SK-N-SH (cell line): ENCODE results near the gene RAPGEF6. TPM values are rescaled to one million over a fixed set of nuclear protein-coding genes. Genes with fewer than 3 reads are reported as not detected.

Experiments used
- ELF1 ChIP-seq: IDR thresholded peaks from 2 replicates; pipeline ENCODE4 v1.4.0; 2012
- EP300 ChIP-seq, 2 experiments: IDR thresholded peaks; 2 replicates each; pipeline versions ENCODE4 v1.4.0 to v1.6.1; 2012; ENCODE audit warnings: borderline replicate concordance in 1 of 2, low read depth in 1 of 2, low read length in 1 of 2
- FOSL2 ChIP-seq: IDR thresholded peaks from 2 replicates; pipeline ENCODE4 v1.4.0; 2012; ENCODE audit warnings: low read depth, mild to moderate bottlenecking, moderate library complexity, borderline replicate concordance
- FOXJ3 ChIP-seq: sonication (generic); formaldehyde crosslinking; IDR thresholded peaks from 2 replicates; pipeline ENCODE4 v1.5.1; 2020; ENCODE audit warnings: mild to moderate bottlenecking, missing genetic modification reagents
- IRF3 ChIP-seq: fragments of 150-350 bp; IDR thresholded peaks from 2 replicates; pipeline ENCODE4 v1.6.1; 2016; ENCODE audit warnings: mild to moderate bottlenecking, low read depth, low read length
- MEF2A ChIP-seq: IDR thresholded peaks from 2 replicates; pipeline ENCODE4 v1.4.0; 2012; ENCODE audit warnings: low read depth, borderline replicate concordance
- MXI1 ChIP-seq: IDR thresholded peaks from 2 replicates; pipeline ENCODE4 v1.6.1; 2012; ENCODE audit warnings: mild to moderate bottlenecking, low read depth, low read length, improper control_type of control experiment
- RAD21 ChIP-seq: IDR thresholded peaks from 2 replicates; pipeline ENCODE4 v1.6.1; 2012; ENCODE audit warnings: mild to moderate bottlenecking, low read length
- REST ChIP-seq: IDR thresholded peaks from 2 replicates; pipeline ENCODE4 v1.6.1; 2012; ENCODE audit warnings: mild to moderate bottlenecking, low read depth, low read length, moderate library complexity
- RFX5 ChIP-seq: IDR thresholded peaks from 2 replicates; pipeline ENCODE4 v1.6.1; 2012; ENCODE audit warnings: mild to moderate bottlenecking, improper control_type of control experiment, low read length
- SIN3A ChIP-seq: IDR thresholded peaks from 2 replicates; pipeline ENCODE4 v1.6.1; 2012; ENCODE audit warnings: low read depth, mild to moderate bottlenecking, low read length, moderate library complexity, borderline replicate concordance
- YY1 ChIP-seq: IDR thresholded peaks from 2 replicates; pipeline ENCODE4 v1.4.0; 2012; ENCODE audit warnings: low read depth, mild to moderate bottlenecking
- polyA plus RNA-seq, 3 experiments: library from polyadenylated mRNA; depleted of rRNA; stranded (reverse); fragments of >200 nt; gene quantifications; 2 replicates each; pipeline ENCODE4 v1.2.3, GENCODE V29; 2012
- TF ChIP-seq, protein P1 (sequence below): IDR thresholded peaks from 2 replicates; pipeline ENCODE4 v1.4.0; 2012; ENCODE audit warnings: low read depth
- TF ChIP-seq, protein P2 (sequence below): fragments of 150-350 bp; IDR thresholded peaks from 2 replicates; pipeline ENCODE4 v1.6.1; 2017; ENCODE audit warnings: antibody characterized with exemption, low read length, low read depth, borderline replicate concordance

Gene RAPGEF6
- polyA plus RNA-seq, 1 of the 3 experiments (the other 2 are of a cell fraction): 2.9 TPM

DNA sequence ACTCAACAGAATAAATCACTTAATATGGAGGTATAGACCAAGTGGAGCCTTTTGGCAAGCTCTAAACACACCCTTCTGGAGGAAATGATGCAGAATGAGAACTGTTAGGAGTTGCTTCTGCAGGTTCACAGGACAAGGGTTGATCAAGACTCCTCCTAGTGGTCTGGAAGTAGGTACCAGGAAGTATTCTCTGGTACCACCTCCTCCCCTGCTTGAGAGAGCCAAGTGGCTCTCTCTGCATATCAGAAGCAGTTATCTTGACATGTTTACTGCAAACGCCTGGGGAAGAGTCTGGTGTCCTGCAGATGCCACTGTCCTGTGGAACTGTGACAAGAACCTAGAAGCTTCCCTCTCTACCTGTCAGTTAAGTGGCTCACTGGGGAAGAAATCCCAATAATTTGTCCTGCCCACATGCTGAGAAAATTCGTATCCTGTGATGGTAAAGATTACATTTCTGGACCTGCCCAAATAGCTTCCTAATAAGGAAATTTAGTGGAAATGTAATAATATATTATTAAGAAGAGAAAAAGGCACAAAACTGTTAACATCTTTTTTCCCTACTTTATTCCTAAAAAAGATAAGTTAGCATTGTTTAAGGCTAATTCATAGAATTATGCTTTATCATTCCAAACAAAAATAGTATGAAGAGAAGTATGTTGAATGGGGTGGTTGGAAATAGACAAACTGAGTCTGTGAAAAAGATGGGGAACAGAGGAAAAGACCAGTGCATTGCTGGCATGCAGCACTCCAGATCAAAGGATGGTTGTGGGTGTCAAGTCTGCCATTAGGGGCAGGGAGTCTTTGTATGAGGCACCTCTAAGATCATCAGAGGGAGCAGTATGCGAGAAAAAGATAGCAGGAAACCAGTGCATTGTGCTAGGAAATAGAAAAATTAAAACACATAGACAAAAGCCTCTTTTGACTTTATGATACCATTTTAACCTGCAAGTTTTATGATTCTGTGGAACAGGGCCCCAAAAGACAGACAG, 252.3 kb downstream of the RAPGEF6 start (continued):
- TF ChIP-seq MEF2A: no peak
- peak; percentile 46; the same call in 1 of the 2 replicates for TF ChIP-seq FOXJ3 (CRISPR knock-in tag)
- no peak for TF ChIP-seq FOSL2
- TF ChIP-seq YY1: no peak
- no peak for TF ChIP-seq RFX5
- peak; percentile 36; the same call in 1 of the 2 replicates for TF ChIP-seq MXI1
- peak in 1 of 2 experiments; percentile 83; a peak in 2 of 4 replicates for TF ChIP-seq EP300 (IDR thresholded peaks at IDR 0.05; ENCODE audit: borderline replicate concordance in 1 of 2, low read depth in 1 of 2, low read length in 1 of 2)
- no peak for TF ChIP-seq IRF3
- TF ChIP-seq, protein P1, sequence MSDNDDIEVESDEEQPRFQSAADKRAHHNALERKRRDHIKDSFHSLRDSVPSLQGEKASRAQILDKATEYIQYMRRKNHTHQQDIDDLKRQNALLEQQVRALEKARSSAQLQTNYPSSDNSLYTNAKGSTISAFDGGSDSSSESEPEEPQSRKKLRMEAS: no peak
- peak; percentile 77 for TF ChIP-seq ELF1
- TF ChIP-seq REST: no peak
- TF ChIP-seq RAD21: peak; percentile 79
- TF ChIP-seq SIN3A: no peak
- TF ChIP-seq, protein P2, sequence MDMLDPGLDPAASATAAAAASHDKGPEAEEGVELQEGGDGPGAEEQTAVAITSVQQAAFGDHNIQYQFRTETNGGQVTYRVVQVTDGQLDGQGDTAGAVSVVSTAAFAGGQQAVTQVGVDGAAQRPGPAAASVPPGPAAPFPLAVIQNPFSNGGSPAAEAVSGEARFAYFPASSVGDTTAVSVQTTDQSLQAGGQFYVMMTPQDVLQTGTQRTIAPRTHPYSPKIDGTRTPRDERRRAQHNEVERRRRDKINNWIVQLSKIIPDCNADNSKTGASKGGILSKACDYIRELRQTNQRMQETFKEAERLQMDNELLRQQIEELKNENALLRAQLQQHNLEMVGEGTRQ: no peak
